Activated CD4-positive, alpha-beta T cell treated with anti-CD3 and anti-CD28 coated beads for 48 hours (primary cell): ENCODE data around the gene TWF1.
"Not testable (repeated sequence)": the region's sequence is repeated elsewhere in the genome, so short reads cannot be mapped to it uniquely, and the experiment has no call there.

ENCODE experiments used
- DNase-seq: peaks from one replicate; pipeline ENCODE4 v3.0.0-alpha.2; 2020

TWF1 gene

DNA sequence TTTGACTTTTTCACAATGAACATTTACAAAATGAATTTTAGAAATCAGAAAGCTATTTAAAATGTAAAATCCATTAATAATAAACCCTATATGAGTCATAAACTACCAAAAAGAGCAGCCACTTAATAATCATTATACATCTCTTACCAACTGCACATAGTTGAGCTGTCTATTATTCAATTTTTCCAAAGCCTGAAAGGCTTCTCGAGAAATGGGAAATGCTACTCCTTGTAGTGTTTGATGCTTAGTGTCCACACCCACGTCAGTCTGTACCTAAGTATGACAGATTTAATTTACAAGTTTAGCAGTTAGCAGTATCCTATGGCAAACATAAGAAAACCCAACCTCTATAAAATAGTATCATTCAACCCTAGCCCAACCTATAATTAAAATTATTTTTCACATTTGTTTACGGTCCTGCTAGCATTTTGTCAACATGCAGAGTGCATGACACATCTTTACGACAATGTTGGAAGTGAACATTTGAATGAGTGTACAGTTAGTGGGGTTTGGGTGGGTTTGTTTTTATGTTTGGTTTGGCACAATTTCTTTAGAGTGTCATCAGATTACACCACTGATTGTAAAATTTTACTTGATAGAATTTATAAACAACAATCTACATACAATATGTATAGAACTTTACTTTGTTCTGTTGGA, 8.4 kb downstream of the TWF1 start:
- no peak for DNase-seq

DNA sequence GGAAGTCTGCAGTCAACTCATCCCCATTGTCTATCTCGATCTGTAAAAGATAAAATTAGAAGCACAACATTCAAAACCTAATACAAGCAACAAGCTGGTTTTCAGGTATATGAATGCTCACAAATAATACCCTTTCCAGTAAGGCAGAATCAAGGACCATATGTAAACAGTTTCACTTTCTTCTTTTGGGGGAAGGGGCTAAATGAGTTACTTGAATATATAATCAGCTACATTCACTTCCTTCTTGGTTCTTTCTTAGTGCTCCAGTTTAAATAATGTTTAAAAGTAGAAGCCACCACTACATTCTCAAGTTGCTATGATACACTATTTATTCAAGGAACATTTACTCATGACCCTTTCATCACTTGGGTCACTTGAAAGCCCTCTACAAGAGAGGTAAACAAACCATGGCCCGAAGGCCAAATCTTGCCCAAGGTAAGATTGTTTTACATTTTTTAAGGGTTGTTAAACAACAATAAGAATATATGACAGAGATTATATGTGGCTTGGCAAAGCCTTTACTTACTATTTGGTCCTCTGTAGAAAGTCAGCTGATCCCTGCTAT, 10.3 kb downstream of the TWF1 start:
- no peak for DNase-seq

DNA sequence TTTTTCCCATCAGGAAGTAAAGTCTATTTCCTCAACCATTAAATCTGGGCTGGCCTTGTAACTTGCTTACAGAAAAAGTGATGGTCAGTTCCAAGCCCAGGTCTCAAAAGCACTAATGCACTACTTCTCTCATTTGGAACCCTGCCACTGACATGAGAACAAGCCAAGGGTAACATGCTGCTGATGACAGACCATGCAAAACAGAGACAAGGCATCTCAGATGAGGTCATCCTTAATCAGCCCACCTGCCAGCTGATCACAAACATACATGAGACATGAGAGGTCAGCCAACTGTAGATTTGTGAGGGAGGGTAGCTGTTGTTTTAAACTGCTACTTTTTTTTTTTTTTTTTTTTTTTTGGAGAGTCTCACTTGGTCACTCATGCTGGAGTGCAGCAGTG, 16.2 kb downstream of the TWF1 start:
- DNase-seq: no peak

- DNase-seq: no peak
Measured at GRCh38 chr12:43786899-43787693, 19.0 kb downstream of the TWF1 start.

DNA sequence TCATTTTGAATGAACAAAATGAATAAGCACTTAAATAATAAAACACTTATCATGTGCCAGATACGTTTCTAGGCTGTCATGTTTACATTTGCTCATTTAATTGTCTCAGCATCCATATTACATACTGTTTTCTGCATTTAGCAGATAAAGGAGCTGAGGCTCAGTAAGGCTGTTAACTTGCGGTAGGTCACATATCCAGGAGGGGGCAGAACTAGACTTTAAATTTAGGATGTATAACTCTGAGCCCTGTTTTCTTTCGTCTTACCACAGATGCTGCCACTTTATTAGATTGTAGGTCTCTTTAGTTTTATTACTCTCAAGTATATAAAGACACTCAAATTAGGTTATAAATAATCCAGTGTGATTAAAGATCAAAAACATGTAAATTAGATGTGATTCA, 29.6 kb downstream of the TWF1 start:
- DNase-seq: no peak

GRCh38 chr12:43766291-43766690, 39.8 kb downstream of the TWF1 start:
- no peak for DNase-seq

DNA sequence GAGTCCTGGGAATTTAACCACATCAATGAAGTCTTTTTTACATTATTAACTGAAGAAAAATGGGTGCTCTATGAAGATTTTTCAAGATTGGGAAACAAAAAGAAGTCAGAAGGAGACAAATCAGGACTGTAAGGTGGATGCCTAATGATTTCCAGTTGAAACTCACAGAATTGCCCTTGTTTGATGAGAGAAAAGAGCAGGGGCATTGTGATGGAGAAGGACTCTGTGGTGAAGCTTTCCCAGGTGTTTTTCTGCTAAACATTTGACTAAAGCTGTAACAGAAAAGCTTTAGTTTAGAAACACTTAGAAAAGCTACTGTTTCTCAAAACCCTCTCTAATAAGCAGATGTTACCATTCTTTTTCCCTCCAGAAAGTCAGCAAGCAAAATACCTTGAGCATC, 41.6 kb downstream of the TWF1 start:
- DNase-seq: no peak

DNA sequence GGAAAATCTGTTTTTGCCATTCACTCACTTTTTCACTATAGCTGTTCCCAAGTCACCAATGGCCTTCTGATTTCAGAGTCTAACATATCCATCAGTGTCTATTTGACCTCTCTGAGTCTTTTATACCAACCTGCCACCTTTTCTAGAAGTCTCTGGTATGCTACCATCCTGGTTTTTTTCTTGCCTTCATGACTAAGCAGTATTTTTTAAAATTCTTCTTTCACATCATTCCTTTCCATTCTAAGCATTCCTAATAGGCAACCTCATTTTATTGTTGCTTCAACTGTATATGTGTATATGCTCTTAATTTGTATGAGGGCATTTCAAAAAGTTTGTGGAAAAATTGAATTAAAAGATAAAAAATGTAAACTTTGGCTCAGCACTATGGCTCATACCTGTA, 42.3 kb downstream of the TWF1 start:
- DNase-seq: no peak

DNA sequence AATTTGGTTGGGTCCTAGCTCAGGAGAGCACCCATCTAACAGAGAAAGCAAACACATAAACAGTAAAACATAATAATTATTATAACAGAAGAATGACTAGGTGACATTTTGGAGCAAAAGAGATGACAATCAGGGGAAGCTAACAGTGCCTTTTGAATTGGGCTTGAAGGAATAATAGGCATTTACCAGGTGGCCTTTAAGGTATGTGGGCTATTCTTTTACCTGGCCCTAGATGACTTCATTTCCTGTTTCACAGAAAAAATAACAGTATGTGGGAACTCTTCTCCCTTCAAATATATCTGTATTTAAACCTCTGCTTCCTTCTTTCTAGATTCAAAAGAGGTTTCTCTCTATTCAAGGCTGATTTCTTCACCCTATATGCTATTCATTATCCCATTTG, 43.5 kb downstream of the TWF1 start:
- DNase-seq: no peak

DNA sequence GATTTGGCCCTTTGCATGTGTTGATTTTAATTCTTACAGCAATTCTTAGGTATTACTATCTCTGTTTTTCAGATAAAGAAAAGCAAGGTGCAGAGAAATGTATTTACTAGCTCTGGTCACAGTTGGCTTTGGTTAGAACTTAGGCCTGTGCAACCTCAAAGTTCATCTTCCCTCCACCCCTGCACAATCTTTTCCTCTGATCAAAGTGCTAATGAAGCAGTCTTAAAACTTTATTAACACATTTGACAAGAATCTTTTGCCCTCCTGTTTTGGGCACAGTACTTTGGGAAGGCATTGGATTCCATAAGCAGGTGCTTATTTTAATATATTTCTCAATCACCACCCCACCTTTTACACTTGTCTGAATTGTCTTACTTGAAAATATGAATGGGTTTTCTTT, 44.6 kb downstream of the TWF1 start:
- DNase-seq: no peak

- no peak for DNase-seq
Measured at GRCh38 chr12:43760396-43760795, 45.7 kb downstream of the TWF1 start.

GRCh38 chr12:43758728-43759563, 47.2 kb downstream of the TWF1 start, which contains the start of the genes IRAK4 and PUS7L:
IRAK4 (plus strand) TSS chr12:43758951; CDS start chr12:43768112, 9,161 bp downstream.
PUS7L (minus strand) TSS chr12:43758790; CDS start chr12:43755245, 3,545 bp downstream.
- peak; percentile 96 for DNase-seq

GRCh38 chr12:43758247-43758727, 47.8 kb downstream of the TWF1 start:
- DNase-seq: no peak

GRCh38 chr12:43754015-43754414, 52.1 kb downstream of the TWF1 start:
- DNase-seq: no peak

GRCh38 chr12:43751360-43751759, 54.8 kb downstream of the TWF1 start:
- not testable (repeated sequence) for DNase-seq

DNA sequence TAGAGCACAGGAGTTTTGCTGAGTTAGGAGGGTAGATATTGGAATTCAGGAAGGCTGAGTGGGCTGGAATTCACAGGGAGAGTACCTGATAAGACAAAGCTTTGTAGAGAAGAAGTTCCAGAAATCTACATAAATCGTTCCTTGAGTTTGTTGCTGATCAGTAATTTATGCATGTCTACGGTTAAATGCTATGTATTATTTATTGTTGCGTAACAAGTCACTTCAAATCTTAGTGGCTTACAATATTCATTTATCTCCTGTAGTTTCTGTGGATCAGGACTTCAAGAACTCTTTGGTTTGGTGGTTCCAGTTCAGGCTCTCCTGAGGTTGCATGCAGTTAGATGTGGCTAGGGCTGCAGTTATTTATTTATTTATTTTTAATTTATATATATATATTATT, 55.3 kb downstream of the TWF1 start:
- no peak for DNase-seq

- no peak for DNase-seq
Measured at GRCh38 chr12:43749016-43749415, 57.1 kb downstream of the TWF1 start.

GRCh38 chr12:43744826-43745225, 61.3 kb downstream of the TWF1 start:
- no peak for DNase-seq
